GM12878 (cell line): Measurements from ENCODE around the gene ZNF474. TPM values are rescaled to one million over a fixed set of nuclear protein-coding genes. Genes with fewer than 3 reads are reported as not detected.

Source experiments
- ATAC-seq: fragments of 200-7000 bp; cut with Tn5 transposase; 3 replicates; pipeline ENCODE4 v1.9.1; 2020; ENCODE audit warnings: mild to moderate bottlenecking, moderate library complexity
- BruUV-seq: library from RNA; stranded (reverse); fragments of 400-500 nt; replicated peaks from 2 replicates; lab custom pipeline; 2021; lab: Mats Ljungman, UMichigan
- CTCF ChIA-PET: fragments of 300-600 bp; sonication (Branson Sonifier 250); formaldehyde crosslinking; extraction: SDS; loops from one replicate; lab custom pipeline; 2021; ENCODE audit warnings: inconsistent platforms; lab: Yijun Ruan, JAX
- POLR2A ChIA-PET: fragments of 350-600 bp; formaldehyde crosslinking; extraction: SDS; loops from one replicate; lab custom pipeline; 2021; ENCODE audit warnings: inconsistent platforms; lab: Charles Lee
- RAD21 ChIA-PET: fragments of 300-600 bp; sonication (Branson Sonifier 250); formaldehyde crosslinking; loops from one replicate; lab custom pipeline; 2023; ENCODE audit warnings: antibody characterized with exemption; ENCODE audit not compliant: unreplicated experiment; lab: Charles Lee
- SMC1A ChIA-PET: fragments of 300-600 bp; sonication (Branson Sonifier 250); formaldehyde crosslinking; loops from one replicate; lab custom pipeline; 2023; ENCODE audit not compliant: unreplicated experiment, uncharacterized antibody; lab: Charles Lee
- DNase-seq: peaks from one replicate; pipeline ENCODE4 v3.0.0-alpha.2; 2011; ENCODE audit warnings: low read depth, low spot score
- FAIRE-seq: peaks from 3 replicates; lab custom pipeline; 2011; peaks lifted over from hg19 to GRCh38; lab: Jason Lieb, UNC
- H2AFZ ChIP-seq: 2 replicates; pipeline ENCODE4 v1.6.0; 2011; ENCODE audit warnings: low read depth, low read length, control low read depth; ENCODE audit not compliant: control insufficient read depth
- H3K27ac ChIP-seq: 2 replicates; pipeline ENCODE4 v1.5.1; 2011; ENCODE audit warnings: control low read depth; ENCODE audit not compliant: control insufficient read depth, insufficient read depth
- H3K27me3 ChIP-seq, 2 experiments: replicated peaks in 1 of 2; 2 replicates each; pipeline versions ENCODE4 v1.6.0 to v1.6.1; 2011; ENCODE audit warnings: low read length in 1 of 2; ENCODE audit not compliant: control insufficient read depth in 2 of 2, insufficient read depth in 2 of 2
- H3K36me3 ChIP-seq, 2 experiments: 2 replicates each; pipeline ENCODE4 v1.5.1; 2011; ENCODE audit warnings: low read length in 1 of 2; ENCODE audit not compliant: control insufficient read depth in 2 of 2, insufficient read depth in 2 of 2
- H3K4me1 ChIP-seq: 2 replicates; pipeline ENCODE4 v1.6.1; 2011; ENCODE audit warnings: mild to moderate bottlenecking, low read length, moderate library complexity, mixed read lengths; ENCODE audit not compliant: control insufficient read depth, insufficient read depth
- H3K4me2 ChIP-seq: 2 replicates; pipeline ENCODE4 v1.6.0; 2011; ENCODE audit warnings: control low read depth; ENCODE audit not compliant: control insufficient read depth, insufficient read depth
- H3K4me3 ChIP-seq: fragments of 200-600 bp; sonication (generic); 2 replicates; pipeline ENCODE4 v1.5.1; 2016
- H3K79me2 ChIP-seq: 2 replicates; pipeline ENCODE4 v1.6.0; 2011; ENCODE audit warnings: low read length; ENCODE audit not compliant: control insufficient read depth, insufficient read depth
- H3K9ac ChIP-seq: 2 replicates; pipeline ENCODE4 v1.8.0; 2011; ENCODE audit warnings: low read length, control low read depth, mixed read lengths; ENCODE audit not compliant: control insufficient read depth, insufficient read depth
- H3K9me3 ChIP-seq: replicated peaks from 3 replicates; pipeline ENCODE4 v1.5.1; 2011; ENCODE audit warnings: mild to moderate bottlenecking, low read length; ENCODE audit not compliant: control insufficient read depth, insufficient read depth
- H4K20me1 ChIP-seq: 2 replicates; pipeline ENCODE4 v1.6.0; 2011; ENCODE audit not compliant: control insufficient read depth, insufficient read depth
- ASH2L ChIP-seq: fragments of 300-600, 200-600 bp; sonication (generic); IDR thresholded peaks from 2 replicates; pipeline ENCODE4 v1.6.1; 2017; ENCODE audit warnings: low read depth, mild to moderate bottlenecking, borderline replicate concordance
- BHLHE40 ChIP-seq, 2 experiments: fragments of 450-650 bp in 1 of 2; IDR thresholded peaks; 2 replicates each; pipeline ENCODE4 v1.6.1; 2011 to 2017; ENCODE audit warnings: low read depth in 2 of 2, borderline replicate concordance in 1 of 2, improper control_type of control experiment in 1 of 2, low read length in 1 of 2, mild to moderate bottlenecking in 1 of 2
- CHD1 ChIP-seq: IDR thresholded peaks from 2 replicates; pipeline ENCODE4 v1.6.1; 2012; ENCODE audit warnings: low read depth, low read length, improper control_type of control experiment
- EGR1 ChIP-seq, 2 experiments: IDR thresholded peaks; 1 replicate in 1 of 2; 2 replicates in 1 of 2; pipeline ENCODE4 v1.6.1; 2011 to 2012; ENCODE audit warnings: low read depth in 2 of 2, low read length in 2 of 2, borderline replicate concordance in 1 of 2, mild to moderate bottlenecking in 1 of 2, moderate library complexity in 1 of 2
- ETV6 ChIP-seq, 2 experiments: fragments of 450-650 bp in 1 of 2; IDR thresholded peaks in 1 of 2; conservative IDR thresholded peaks in 1 of 2; 2 replicates each; pipeline ENCODE4 v1.6.1; 2014; ENCODE audit warnings: antibody characterized with exemption in 1 of 2, borderline replicate concordance in 1 of 2, low read depth in 1 of 2, mild to moderate bottlenecking in 1 of 2, moderate library complexity in 1 of 2
- FOS ChIP-seq: IDR thresholded peaks from 3 replicates; pipeline ENCODE4 v1.6.1; 2011; ENCODE audit warnings: borderline replicate concordance; ENCODE audit not compliant: insufficient read length; ENCODE audit errors: extremely low read depth
- JUND ChIP-seq: IDR thresholded peaks from 2 replicates; pipeline ENCODE4 v1.6.1; 2012; ENCODE audit warnings: low read depth, mild to moderate bottlenecking, low read length, improper control_type of control experiment, moderate library complexity
- MXI1 ChIP-seq: fragments of 150-350 bp; IDR thresholded peaks from 2 replicates; pipeline ENCODE4 v1.6.1; 2011; ENCODE audit warnings: low read depth, mild to moderate bottlenecking, inconsistent platforms, low read length, improper control_type of control experiment
- POLR2A ChIP-seq: IDR thresholded peaks from 2 replicates; pipeline ENCODE4 v1.6.1; 2011; ENCODE audit warnings: low read depth, mild to moderate bottlenecking, low read length
- RBBP5 ChIP-seq: fragments of 200-600 bp; sonication (generic); conservative IDR thresholded peaks from 2 replicates; pipeline ENCODE4 v1.6.1; 2016
- RCOR1 ChIP-seq: conservative IDR thresholded peaks from 2 replicates; pipeline ENCODE4 v1.6.1; 2012; ENCODE audit warnings: low read depth, low read length, improper control_type of control experiment
- RELA ChIP-seq: fragments of 450-650 bp; IDR thresholded peaks from 2 replicates; pipeline ENCODE4 v1.8.0; 2014; ENCODE audit warnings: borderline replicate concordance; ENCODE audit not compliant: partially characterized antibody
- SMC3 ChIP-seq: IDR thresholded peaks from 2 replicates; pipeline ENCODE4 v1.6.1; 2011; ENCODE audit warnings: low read length, improper control_type of control experiment, borderline replicate concordance
- SREBF2 ChIP-seq: IDR thresholded peaks from 2 replicates; pipeline ENCODE4 v1.6.1; 2012; ENCODE audit warnings: mild to moderate bottlenecking, low read length
- WGBS: methylation state at CpG from one replicate; pipeline ENCODE4 v1.1.6; 2016; ENCODE audit warnings: low lambda C conversion rate; ENCODE audit not compliant: insufficient replicate concordance, insufficient coverage; ENCODE audit errors: missing lambda C conversion rate; 5-methylcytosine and 5-hydroxymethylcytosine counted together
- in situ Hi-C: fragments of 300-500 bp; cut with MboI; formaldehyde crosslinking; loops from 9 replicates; pipeline ENCODE4 v1.14.3; 2018; ENCODE audit warnings: mixed read lengths
- intact Hi-C: fragments of 100-400 bp; cut with micrococcal nuclease; formaldehyde crosslinking; loops from one replicate; pipeline ENCODE4 v1.14.2; 2022; ENCODE audit not compliant: unreplicated experiment
- polyA plus RNA-seq, 11 experiments: library from polyadenylated mRNA; depleted of rRNA in 4 of 11; unstranded in 6 of 11; stranded (reverse) in 5 of 11; fragments of >200 nt; fragmentation: Nextera tagmentation in 4 of 11; fragmentation: Illumina TruSeq in 1 of 11; extraction: Ambion mirVana in 4 of 11; extraction: Trizol in 1 of 11; gene quantifications; 1 replicate in 1 of 11; 2 replicates in 10 of 11; pipeline versions ENCODE4 v1.2.1 to v1.2.3, GENCODE V29; 2011 to 2016; ENCODE audit warnings: inconsistent platforms in 2 of 11, missing spikeins in 2 of 11, low read depth in 1 of 11
- total RNA-seq, 4 experiments: library from RNA; depleted of rRNA in 3 of 4; stranded (reverse); fragments of >200 nt in 3 of 4; fragmentation: Illumina TruSeq in 1 of 4; extraction: Trizol in 1 of 4; gene quantifications; 2 replicates each; pipeline versions ENCODE4 v1.2.1 to v1.2.3, GENCODE V29; 2013 to 2021
- TF ChIP-seq, protein P1 (sequence below): IDR thresholded peaks from 2 replicates; pipeline ENCODE4 v1.6.1; 2011; ENCODE audit warnings: mild to moderate bottlenecking, low read depth, low read length, moderate library complexity; ENCODE audit not compliant: insufficient replicate concordance
- TF ChIP-seq, protein P2 (sequence below): fragments of 450-650 bp; IDR thresholded peaks from 2 replicates; pipeline ENCODE4 v1.6.1; 2017; ENCODE audit warnings: mild to moderate bottlenecking
- TF ChIP-seq, protein P3 (sequence below): fragments of 450-650 bp; IDR thresholded peaks from 2 replicates; pipeline ENCODE4 v1.6.1; 2016; ENCODE audit warnings: mild to moderate bottlenecking

The ZNF474 gene
- total and polyA plus RNA-seq, 10 of the 15 experiments (the other 5 are each of a cell fraction or from before 2014, with no cell fraction given), result 0.06 to 0.97 (median 0.13) TPM; not detected in 3

DNA sequence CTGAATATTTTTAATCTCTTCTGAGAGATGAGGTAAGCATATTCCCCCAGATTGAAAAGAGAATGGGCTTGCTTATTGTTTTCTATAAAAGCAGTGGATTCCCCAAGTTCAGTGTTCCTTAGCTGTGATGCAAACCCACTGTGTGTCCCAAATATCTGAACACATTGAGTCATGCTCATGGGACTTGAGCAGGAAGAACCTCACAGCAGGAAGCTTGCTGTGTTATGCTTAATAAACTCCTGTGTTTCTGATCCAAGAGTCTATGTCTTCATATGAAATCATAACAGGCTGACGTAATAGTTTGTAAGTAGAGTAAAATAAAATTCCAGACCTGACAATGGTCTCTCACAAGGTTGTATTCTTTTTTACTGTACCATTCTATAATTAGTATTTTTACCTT, 26.5 kb upstream of the ZNF474 start (continued):
- TF ChIP-seq EGR1 (IDR thresholded peaks at IDR 0.05; ENCODE audit: borderline replicate concordance in 1 of 2, low read depth in 2 of 2, low read length in 2 of 2), result no peak
- TF ChIP-seq, protein P1, sequence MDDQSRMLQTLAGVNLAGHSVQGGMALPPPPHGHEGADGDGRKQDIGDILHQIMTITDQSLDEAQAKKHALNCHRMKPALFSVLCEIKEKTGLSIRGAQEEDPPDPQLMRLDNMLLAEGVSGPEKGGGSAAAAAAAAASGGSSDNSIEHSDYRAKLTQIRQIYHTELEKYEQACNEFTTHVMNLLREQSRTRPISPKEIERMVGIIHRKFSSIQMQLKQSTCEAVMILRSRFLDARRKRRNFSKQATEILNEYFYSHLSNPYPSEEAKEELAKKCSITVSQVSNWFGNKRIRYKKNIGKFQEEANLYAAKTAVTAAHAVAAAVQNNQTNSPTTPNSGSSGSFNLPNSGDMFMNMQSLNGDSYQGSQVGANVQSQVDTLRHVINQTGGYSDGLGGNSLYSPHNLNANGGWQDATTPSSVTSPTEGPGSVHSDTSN, result no peak
- TF ChIP-seq CHD1, result no peak
- TF ChIP-seq, protein P2, sequence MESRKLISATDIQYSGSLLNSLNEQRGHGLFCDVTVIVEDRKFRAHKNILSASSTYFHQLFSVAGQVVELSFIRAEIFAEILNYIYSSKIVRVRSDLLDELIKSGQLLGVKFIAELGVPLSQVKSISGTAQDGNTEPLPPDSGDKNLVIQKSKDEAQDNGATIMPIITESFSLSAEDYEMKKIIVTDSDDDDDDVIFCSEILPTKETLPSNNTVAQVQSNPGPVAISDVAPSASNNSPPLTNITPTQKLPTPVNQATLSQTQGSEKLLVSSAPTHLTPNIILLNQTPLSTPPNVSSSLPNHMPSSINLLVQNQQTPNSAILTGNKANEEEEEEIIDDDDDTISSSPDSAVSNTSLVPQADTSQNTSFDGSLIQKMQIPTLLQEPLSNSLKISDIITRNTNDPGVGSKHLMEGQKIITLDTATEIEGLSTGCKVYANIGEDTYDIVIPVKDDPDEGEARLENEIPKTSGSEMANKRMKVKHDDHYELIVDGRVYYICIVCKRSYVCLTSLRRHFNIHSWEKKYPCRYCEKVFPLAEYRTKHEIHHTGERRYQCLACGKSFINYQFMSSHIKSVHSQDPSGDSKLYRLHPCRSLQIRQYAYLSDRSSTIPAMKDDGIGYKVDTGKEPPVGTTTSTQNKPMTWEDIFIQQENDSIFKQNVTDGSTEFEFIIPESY, result no peak
- no peak for TF ChIP-seq POLR2A

DNA sequence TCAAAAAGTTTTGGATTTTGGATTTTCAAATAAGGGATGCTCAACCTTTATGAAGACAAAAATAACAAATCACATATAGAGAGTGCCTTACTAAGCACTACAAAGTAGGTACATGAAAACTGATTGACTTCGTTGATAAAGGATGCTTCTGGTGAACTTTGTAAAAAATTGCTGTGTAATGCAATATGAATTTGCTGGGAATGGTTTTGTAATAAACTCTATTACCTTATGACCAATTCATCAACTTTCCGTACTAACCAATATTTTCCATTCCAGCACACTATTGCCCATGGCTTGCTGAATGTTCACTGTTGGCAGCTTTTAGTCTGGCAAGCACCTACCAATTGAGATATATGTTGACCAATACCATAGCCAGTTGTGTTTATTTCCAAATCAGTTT, 23.4 kb upstream of the ZNF474 start:
- BruUV-seq, result no TSS peak
- H3K9ac ChIP-seq, result no peak overlapping the region
- H3K4me1 ChIP-seq, result no peaks in the 10 kb centered on the region
- no peaks in the 10 kb centered on the region for H3K36me3 ChIP-seq
- H3K9me3 ChIP-seq, result no peaks in the 10 kb centered on the region
- ChIA-PET SMC1A (no interaction called here), CTCF (no interaction called here), RAD21 (no interaction called here), POLR2A (no interaction called here)
- WGBS, result 47% methylated on average over 2 of the region's 2 CpGs
- in situ Hi-C loops, result no loop called here
- H3K4me2 ChIP-seq, result no peak overlapping the region
- no peaks in the 10 kb centered on the region for H4K20me1 ChIP-seq
- H3K79me2 ChIP-seq, result no peaks in the 10 kb centered on the region
- FAIRE-seq, result no peak
- no peak overlapping the region for H2AFZ ChIP-seq
- intact Hi-C loops, result no loop called here
- H3K27ac ChIP-seq, result no peak overlapping the region
- H3K27me3 ChIP-seq, result no peaks in the 10 kb centered on the region
- ATAC-seq, result no peak
- no peak overlapping the region for H3K4me3 ChIP-seq
- DNase-seq, result no peak
- TF ChIP-seq SMC3, result no peak
- no peak for TF ChIP-seq SREBF2
- no peak for TF ChIP-seq BHLHE40 (IDR thresholded peaks at IDR 0.05; ENCODE audit: borderline replicate concordance in 1 of 2, low read depth in 2 of 2, low read length in 1 of 2)
- no peak for TF ChIP-seq FOS
- TF ChIP-seq RELA, result no peak
- TF ChIP-seq, protein P3, sequence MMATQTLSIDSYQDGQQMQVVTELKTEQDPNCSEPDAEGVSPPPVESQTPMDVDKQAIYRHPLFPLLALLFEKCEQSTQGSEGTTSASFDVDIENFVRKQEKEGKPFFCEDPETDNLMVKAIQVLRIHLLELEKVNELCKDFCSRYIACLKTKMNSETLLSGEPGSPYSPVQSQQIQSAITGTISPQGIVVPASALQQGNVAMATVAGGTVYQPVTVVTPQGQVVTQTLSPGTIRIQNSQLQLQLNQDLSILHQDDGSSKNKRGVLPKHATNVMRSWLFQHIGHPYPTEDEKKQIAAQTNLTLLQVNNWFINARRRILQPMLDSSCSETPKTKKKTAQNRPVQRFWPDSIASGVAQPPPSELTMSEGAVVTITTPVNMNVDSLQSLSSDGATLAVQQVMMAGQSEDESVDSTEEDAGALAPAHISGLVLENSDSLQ, result no peak
- TF ChIP-seq ETV6 (conservative IDR thresholded peaks at IDR 0.05 in 1 of 2, IDR thresholded peaks at IDR 0.05 in 1 of 2; ENCODE audit: borderline replicate concordance in 1 of 2, low read depth in 1 of 2), result no peak
- TF ChIP-seq JUND, result no peak
- no peak for TF ChIP-seq RBBP5
- no peak for TF ChIP-seq RCOR1
- no peak for TF ChIP-seq ASH2L
- TF ChIP-seq MXI1, result no peak
